Esophagus muscularis mucosa (tissue), 4 donors: ENCODE results near the gene SMCR8. TPM values are rescaled to one million over a fixed set of nuclear protein-coding genes. Genes with fewer than 3 reads are reported as not detected.
"Not testable (repeated sequence)": the region's sequence is repeated elsewhere in the genome, so short reads cannot be mapped to it uniquely, and the experiment has no call there.

ENCODE experiments used
- DNase-seq: peaks from one replicate; pipeline ENCODE4 v3.0.0-alpha.2; 2017; ENCODE audit errors: extremely low spot score
- H3K27ac ChIP-seq, 4 donors: fragments of 200-600 bp; sonication (generic); replicated peaks in 1 of 4; 1 replicate in 3 of 4; 2 replicates in 1 of 4; pipeline ENCODE4 v1.5.1; 2016 to 2019; ENCODE audit warnings: mild to moderate bottlenecking in 1 of 4
- H3K27me3 ChIP-seq, 4 donors: fragments of 200-600 bp; sonication (generic); one replicate each; pipeline versions ENCODE4 v1.5.1 to v1.6.0; 2016 to 2019
- H3K36me3 ChIP-seq, 4 donors: fragments of 200-600 bp; sonication (generic); one replicate each; pipeline ENCODE4 v1.5.1; 2016 to 2019
- H3K4me1 ChIP-seq, 4 donors: fragments of 200-600 bp; sonication (generic); one replicate each; pipeline ENCODE4 v1.5.1; 2016 to 2019
- H3K4me3 ChIP-seq, 4 donors: fragments of 200-600 bp; sonication (generic); 1 replicate in 2 of 4; 2 replicates in 2 of 4; pipeline ENCODE4 v1.5.1; 2016 to 2019; ENCODE audit warnings: mild to moderate bottlenecking in 4 of 4, moderate library complexity in 1 of 4
- H3K9me3 ChIP-seq, 4 donors: fragments of 200-600 bp; sonication (generic); 1 replicate in 3 of 4; 2 replicates in 1 of 4; pipeline ENCODE4 v1.5.1; 2016 to 2019
- CTCF ChIP-seq, 3 experiments: fragments of 200-600 bp in 2 of 3; fragments of 450-650 bp in 1 of 3; sonication (generic) in 2 of 3; IDR thresholded peaks; one replicate each; pipeline ENCODE4 v1.5.1; 2017 to 2019; ENCODE audit warnings: antibody characterized with exemption in 3 of 3, mild to moderate bottlenecking in 2 of 3, moderate library complexity in 1 of 3
- EP300 ChIP-seq: sonication (generic); formaldehyde crosslinking; IDR thresholded peaks from one replicate; pipeline ENCODE4 v1.6.1; 2017; ENCODE audit warnings: antibody characterized with exemption
- POLR2A ChIP-seq: fragments of 450-650 bp; IDR thresholded peaks from one replicate; pipeline ENCODE4 v1.6.1; 2017; ENCODE audit warnings: antibody characterized with exemption, moderate library complexity, mild to moderate bottlenecking, low read depth
- POLR2AphosphoS5 ChIP-seq, 2 donors: sonication (generic); formaldehyde crosslinking; IDR thresholded peaks; one replicate each; pipeline ENCODE4 v1.6.1; 2017; ENCODE audit warnings: antibody characterized with exemption in 2 of 2
- WGBS: methylation state at CpG from one replicate; pipeline ENCODE4 v1.1.5; 2018; 5-methylcytosine and 5-hydroxymethylcytosine counted together
- intact Hi-C: fragments of 100-400 bp; cut with DNase I; formaldehyde crosslinking; loops from one replicate; pipeline ENCODE4 v1.15.1; 2023
- total RNA-seq, 4 donors: library from RNA; depleted of rRNA; stranded (reverse); fragments of >200 nt; gene quantifications; one replicate each; pipeline versions ENCODE4 v1.1.0 to v1.2.1, GENCODE V29; 2016

SMCR8 gene
- total RNA-seq, 4 donors from 2014 or later: 13.3 to 20.5 (median 17.3) TPM

GRCh38 chr17:18327093-18327492 is 12.0 kb downstream of the SMCR8 start:
- no peak overlapping the region for H3K27ac ChIP-seq
- H3K36me3 ChIP-seq: peaks cover 56 to 100% (median 90%) of the 10 kb centered on the region in 4 donors
- H3K27me3 ChIP-seq: no peaks in the 10 kb centered on the region
- peaks cover 0 to 12% (median 2%) of the 10 kb centered on the region in 4 donors for H3K4me1 ChIP-seq
- intact Hi-C loops: no loop called here
- 64% methylated on average over 2 of the region's 2 CpGs for WGBS
- no peak for DNase-seq
- no peaks in the 10 kb centered on the region for H3K9me3 ChIP-seq
- no peak for TF ChIP-seq EP300
- no peak for TF ChIP-seq CTCF (IDR thresholded peaks at IDR 0.05)
- TF ChIP-seq POLR2A: no peak
- TF ChIP-seq POLR2AphosphoS5 (IDR thresholded peaks at IDR 0.05): no peak
- no peak overlapping the region for H3K4me3 ChIP-seq

GRCh38 chr17:18327556-18327955 is 12.5 kb downstream of the SMCR8 start:
- Histone ChIP-seq H3K27me3 (no peaks in the 10 kb centered on the region), H3K36me3 (peaks cover 60 to 100% (median 90%) of the 10 kb centered on the region in 4 donors), H3K4me1 (peaks cover 0 to 12% (median 2%) of the 10 kb centered on the region in 4 donors), H3K4me3 (no peak overlapping the region), H3K27ac (no peak overlapping the region), H3K9me3 (no peaks in the 10 kb centered on the region)
- WGBS: 90% methylated on average over 10 of the region's 10 CpGs
- TF ChIP-seq CTCF (IDR thresholded peaks at IDR 0.05) (no peak), POLR2A (no peak), EP300 (no peak), POLR2AphosphoS5 (IDR thresholded peaks at IDR 0.05) (no peak)
- intact Hi-C loops: no loop called here
- no peak for DNase-seq

GRCh38 chr17:18328643-18329204 is 13.6 kb downstream of the SMCR8 start:
- intact Hi-C loops: no loop called here
- peaks cover 51 to 100% (median 89%) of the 10 kb centered on the region in 4 donors for H3K36me3 ChIP-seq

GRCh38 chr17:18331879-18332278 is 16.8 kb downstream of the SMCR8 start:
- Histone ChIP-seq H3K27ac (no peak overlapping the region), H3K9me3 (no peaks in the 10 kb centered on the region), H3K4me1 (no peaks in the 10 kb centered on the region), H3K36me3 (peaks cover 35 to 100% (median 82%) of the 10 kb centered on the region in 4 donors), H3K4me3 (no peak overlapping the region), H3K27me3 (no peaks in the 10 kb centered on the region)
- DNase-seq: no peak
- 92% methylated on average over 7 of the region's 9 CpGs for WGBS
- no peak for TF ChIP-seq EP300
- TF ChIP-seq POLR2A: no peak
- no peak for TF ChIP-seq CTCF (IDR thresholded peaks at IDR 0.05)
- TF ChIP-seq POLR2AphosphoS5 (IDR thresholded peaks at IDR 0.05): no peak
- intact Hi-C loops: no loop called here

More at GRCh38 chr17:18328643-18329204, 13.6 kb downstream of the SMCR8 start:
- 85% methylated on average over 9 of the region's 9 CpGs for WGBS
- H3K27me3 ChIP-seq: no peaks in the 10 kb centered on the region
- TF ChIP-seq POLR2A: no peak
- H3K9me3 ChIP-seq: no peaks in the 10 kb centered on the region
- DNase-seq: no peak
- no peak overlapping the region for H3K4me3 ChIP-seq
- no peak overlapping the region for H3K27ac ChIP-seq
- H3K4me1 ChIP-seq: peaks cover 0 to 4% (median 2%) of the 10 kb centered on the region in 4 donors

- DNase-seq: no peak
- no peak overlapping the region for H3K4me3 ChIP-seq
- intact Hi-C loops: no loop called here
- no peaks in the 10 kb centered on the region for H3K4me1 ChIP-seq
- no peaks in the 10 kb centered on the region for H3K27me3 ChIP-seq
- TF ChIP-seq POLR2A (no peak), EP300 (no peak), POLR2AphosphoS5 (IDR thresholded peaks at IDR 0.05) (no peak), CTCF (IDR thresholded peaks at IDR 0.05) (no peak)
- H3K9me3 ChIP-seq: no peaks in the 10 kb centered on the region
- H3K36me3 ChIP-seq: peaks cover 34 to 96% (median 75%) of the 10 kb centered on the region in 4 donors
- no peak overlapping the region for H3K27ac ChIP-seq
- 86% methylated on average over 4 of the region's 4 CpGs for WGBS
Measured at GRCh38 chr17:18332909-18333489, 17.9 kb downstream of the SMCR8 start.

GRCh38 chr17:18338158-18338557 is 23.1 kb downstream of the SMCR8 start:
- DNase-seq: not testable (repeated sequence)

More at GRCh38 chr17:18338158-18338557, 23.1 kb downstream of the SMCR8 start:
- H3K27ac ChIP-seq, H3K27me3 ChIP-seq, H3K4me1 ChIP-seq, intact Hi-C loops, H3K9me3 ChIP-seq, H3K4me3 ChIP-seq: not testable (repeated sequence)
- 96% methylated on average over 13 of the region's 25 CpGs for WGBS
- H3K36me3 ChIP-seq: peaks cover 23 to 88% (median 54%) of the 10 kb centered on the region in 4 donors
